Lung (tissue), 12 donors: ENCODE measurements around the gene CTSD. TPM values are rescaled to one million over a fixed set of nuclear protein-coding genes. Genes with fewer than 3 reads are reported as not detected.
"Not testable (repeated sequence)": the region's sequence is repeated elsewhere in the genome, so short reads cannot be mapped to it uniquely, and the experiment has no call there.

Source experiments
- ATAC-seq: fragments of 200-7000 bp; cut with Tn5 transposase; one replicate; pipeline ENCODE4 v1.9.1; 2020; ENCODE audit warnings: moderate number of reproducible peaks; ENCODE audit not compliant: insufficient read depth, low FRiP score
- DNase-seq, 3 donors: peaks; one replicate each; pipeline ENCODE4 v3.0.0-alpha.2; 2013 to 2017
- H3K27ac ChIP-seq, 2 donors: one replicate each; pipeline ENCODE4 v1.5.1; 2013; ENCODE audit warnings: mild to moderate bottlenecking in 2 of 2, moderate library complexity in 2 of 2, control low read depth in 1 of 2, inconsistent platforms in 1 of 2, low read depth in 1 of 2, low read length in 1 of 2
- H3K27me3 ChIP-seq, 3 donors: one replicate each; pipeline ENCODE4 v1.5.1; 2013; ENCODE audit warnings: low read length in 2 of 3; ENCODE audit not compliant: control insufficient read depth in 3 of 3, insufficient read depth in 3 of 3
- H3K36me3 ChIP-seq, 4 donors: one replicate each; pipeline ENCODE4 v1.5.1; 2013; ENCODE audit warnings: low read length in 4 of 4, mild to moderate bottlenecking in 1 of 4, moderate library complexity in 1 of 4; ENCODE audit not compliant: control insufficient read depth in 4 of 4, insufficient read depth in 4 of 4
- H3K4me1 ChIP-seq, 5 donors: one replicate each; pipeline ENCODE4 v1.5.1; 2013; ENCODE audit warnings: low read length in 5 of 5, mild to moderate bottlenecking in 2 of 5, moderate library complexity in 1 of 5; ENCODE audit not compliant: control insufficient read depth in 5 of 5, insufficient read depth in 5 of 5
- H3K4me3 ChIP-seq: one replicate; pipeline ENCODE4 v1.5.1; 2013; ENCODE audit warnings: mild to moderate bottlenecking, control low read depth, moderate library complexity
- H3K9ac ChIP-seq, 2 donors: one replicate each; pipeline ENCODE4 v1.5.1; 2013; ENCODE audit warnings: low read length in 2 of 2, control low read depth in 1 of 2; ENCODE audit not compliant: insufficient read depth in 1 of 2
- H3K9me3 ChIP-seq, 4 donors: one replicate each; pipeline ENCODE4 v1.5.1; 2013; ENCODE audit warnings: low read length in 3 of 4, mild to moderate bottlenecking in 1 of 4, moderate library complexity in 1 of 4; ENCODE audit not compliant: control insufficient read depth in 4 of 4, insufficient read depth in 3 of 4
- CTCF ChIP-seq: IDR thresholded peaks from 2 replicates; pipeline ENCODE4 v1.5.1; 2012; ENCODE audit warnings: mild to moderate bottlenecking; ENCODE audit errors: control extremely low read depth, extremely low read depth
- WGBS, 2 donors: extraction: QIAGEN DNeasy Blood & Tissue Kit; methylation state at CpG; one replicate each; pipeline ENCODE4 v1.1.7; 2013; 5-methylcytosine and 5-hydroxymethylcytosine counted together
- polyA plus RNA-seq, 2 donors: library from polyadenylated mRNA; stranded (reverse); fragments of 200-250 nt; gene quantifications; one replicate each; pipeline ENCODE4 v1.2.1, GENCODE V29; 2013
- total RNA-seq, 2 donors: library from RNA; depleted of rRNA in 1 of 2; stranded (reverse); fragments of >200 nt in 1 of 2; gene quantifications; one replicate each; pipeline ENCODE4 v1.2.1, GENCODE V29; 2014 to 2021
- donor health status: control.
- donor health status: control.
- donor health status: Bipolar disorder and iron deficiency.
- donor health status: healthy.
- donor health status: DM: yes; HTN: yes; CAD: no.

CTSD gene
- total and polyA plus RNA-seq, 4 donors = 388 to 2,177 (median 1,949) TPM

DNA sequence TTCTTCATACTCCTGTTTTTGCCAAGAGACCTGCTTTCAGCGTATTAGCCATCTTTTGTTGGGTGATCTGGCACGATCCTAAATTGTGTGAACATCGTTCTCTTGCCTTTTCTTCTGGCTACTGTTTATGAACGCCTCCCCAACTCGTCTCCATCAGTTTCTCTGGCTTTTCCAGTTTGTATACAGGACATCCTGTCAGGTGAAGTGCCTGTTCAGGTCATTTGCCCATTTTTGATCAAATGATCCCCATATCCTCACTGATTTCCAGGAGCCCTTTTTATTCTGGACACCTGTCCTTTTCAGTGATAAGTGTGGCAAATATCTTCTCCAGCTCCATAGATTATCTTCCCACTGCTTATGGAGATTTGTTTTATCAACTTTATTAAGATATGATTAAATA lies 48.5 kb upstream of the CTSD start:
- Histone ChIP-seq H3K27ac (no peak overlapping the region), H3K27me3 (no peaks in the 10 kb centered on the region), H3K9ac (no peak overlapping the region), H3K36me3 (no peaks in the 10 kb centered on the region), H3K4me1 (no peaks in the 10 kb centered on the region), H3K4me3 (no peak overlapping the region), H3K9me3 (peaks cover 0 to 3% (median 0%) of the 10 kb centered on the region in 4 donors)
- WGBS, 2 donors = 88 to 91% methylated on average over 5 of the region's 5 CpGs
- DNase-seq = no peak
- no peak for ATAC-seq
- TF ChIP-seq CTCF = no peak

DNA sequence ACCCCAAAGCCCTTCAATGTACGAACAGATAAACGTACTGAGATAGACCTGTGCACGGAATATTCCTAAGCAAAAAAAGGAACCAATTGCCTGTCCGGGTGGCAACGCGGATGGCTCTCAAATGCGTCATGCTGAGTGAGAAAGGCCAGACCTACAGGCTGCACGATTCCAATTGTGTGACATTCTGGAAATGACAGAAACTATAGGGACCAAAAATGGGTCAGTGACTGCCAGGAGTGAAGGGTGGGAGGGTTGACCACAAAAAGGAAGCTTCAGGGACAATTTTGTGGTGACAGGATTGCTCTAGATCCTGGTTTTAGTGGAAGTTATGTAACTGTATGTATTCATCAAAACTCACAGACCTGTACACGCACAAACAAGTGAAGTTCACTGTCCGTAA lies 47.0 kb upstream of the CTSD start:
- Histone ChIP-seq H3K9ac (no peak overlapping the region), H3K36me3 (no peaks in the 10 kb centered on the region), H3K4me3 (no peak overlapping the region), H3K27ac (no peak overlapping the region), H3K4me1 (no peaks in the 10 kb centered on the region), H3K9me3 (peaks cover 0 to 3% (median 0%) of the 10 kb centered on the region in 4 donors), H3K27me3 (peaks cover 0 to under 1% (median 0%) of the 10 kb centered on the region in 3 donors)
- TF ChIP-seq CTCF = no peak
- 29 to 63% methylated on average over 10 of the region's 10 CpGs for WGBS, 2 donors
- ATAC-seq = no peak
- no peak for DNase-seq

DNA sequence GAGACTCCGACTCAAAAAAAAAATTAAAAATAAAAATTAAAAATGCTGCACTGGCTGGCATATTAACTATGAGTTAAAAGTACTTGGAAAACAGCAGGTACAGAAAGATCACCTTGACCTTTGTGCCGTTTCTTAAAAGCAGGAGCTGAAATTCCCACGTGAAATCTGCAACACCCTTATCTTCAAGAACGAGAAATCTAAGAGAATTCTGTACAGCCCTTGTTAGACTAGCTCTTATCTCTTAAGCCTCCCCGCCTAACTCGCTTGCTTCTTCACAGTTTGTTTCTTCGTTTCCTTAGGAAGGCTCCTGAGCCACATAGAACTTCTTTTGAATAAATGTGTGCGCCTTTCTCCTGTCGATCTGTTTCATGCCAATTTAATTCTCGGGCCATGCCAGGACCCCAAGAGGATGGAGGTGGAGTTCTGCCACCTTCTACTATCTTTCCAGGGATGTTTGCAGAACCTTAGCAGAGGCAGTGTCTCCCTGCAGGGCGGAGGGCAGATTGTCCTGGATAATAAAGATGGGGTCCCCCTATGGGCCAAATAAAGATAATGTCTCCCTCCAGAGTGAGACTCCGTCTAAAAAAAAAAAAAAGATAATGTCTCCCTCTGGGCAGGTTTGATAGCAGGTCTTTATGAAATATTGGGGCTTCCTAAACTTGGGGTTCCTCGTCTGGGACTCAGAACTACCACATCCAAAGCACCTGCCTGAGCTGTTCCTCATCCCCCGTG lies 43.7 kb upstream of the CTSD start:
- Histone ChIP-seq H3K4me3 (no peak overlapping the region), H3K9me3 (peaks cover 0 to 3% (median 0%) of the 10 kb centered on the region in 4 donors), H3K27ac (no peak overlapping the region), H3K27me3 (peaks cover 0 to 4% (median 0%) of the 10 kb centered on the region in 3 donors), H3K9ac (no peak overlapping the region), H3K36me3 (no peaks in the 10 kb centered on the region), H3K4me1 (no peaks in the 10 kb centered on the region)
- TF ChIP-seq CTCF = no peak
- DNase-seq (peak in 1 of 3 donors; percentile 21), ATAC-seq (no peak)
- 53 to 65% methylated on average over 14 of the region's 14 CpGs for WGBS, 2 donors

- WGBS, 2 donors = 84 to 93% methylated on average over 15 of the region's 15 CpGs
- Histone ChIP-seq H3K4me3 (no peak overlapping the region), H3K9me3 (peaks cover 0 to 3% (median 0%) of the 10 kb centered on the region in 4 donors), H3K9ac (no peak overlapping the region), H3K27me3 (peaks cover 0 to 4% (median 0%) of the 10 kb centered on the region in 3 donors), H3K36me3 (no peaks in the 10 kb centered on the region), H3K4me1 (no peaks in the 10 kb centered on the region), H3K27ac (no peak overlapping the region)
- no peak for TF ChIP-seq CTCF
- ATAC-seq (no peak), DNase-seq (no peak)
These were observed 41.8 kb upstream of the CTSD start for GRCh38 chr11:1805525-1805924.

DNA sequence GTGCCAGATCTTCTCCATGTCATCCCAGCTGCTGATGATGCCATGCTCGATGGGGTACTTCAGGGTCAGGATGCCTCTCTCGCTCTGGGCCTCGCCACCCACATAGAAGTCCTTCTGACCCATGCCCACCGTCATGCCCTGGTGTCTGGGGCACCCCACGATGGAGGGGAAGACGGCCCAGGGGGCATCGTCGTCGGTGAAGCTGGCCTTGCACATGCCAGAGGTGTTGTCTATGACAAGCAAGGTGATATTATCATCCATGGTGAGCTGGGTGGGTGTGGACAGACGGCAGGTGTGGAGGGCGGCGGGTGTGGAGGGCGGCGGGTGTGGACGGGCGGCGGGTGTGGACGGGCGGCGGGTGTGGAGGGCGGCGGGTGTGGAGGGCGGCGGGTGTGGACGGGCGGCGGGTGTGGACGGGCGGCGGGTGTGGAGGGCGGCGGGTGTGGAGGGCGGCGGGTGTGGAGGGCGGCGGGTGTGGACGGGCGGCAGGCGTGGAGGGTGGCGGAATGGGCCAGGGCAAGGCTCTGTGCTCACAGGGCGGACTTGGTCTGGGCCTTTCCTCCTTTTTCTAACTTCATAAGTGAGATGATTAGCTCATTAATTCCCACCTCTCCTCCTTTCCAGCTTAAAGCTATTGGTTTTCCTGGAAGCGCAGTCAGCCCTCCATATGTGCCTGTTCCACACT lies 40.2 kb upstream of the CTSD start:
- H3K27ac ChIP-seq, DNase-seq, H3K4me3 ChIP-seq, H3K9me3 ChIP-seq, ATAC-seq, H3K9ac ChIP-seq, H3K27me3 ChIP-seq, H3K36me3 ChIP-seq, H3K4me1 ChIP-seq: not testable (repeated sequence)
- 92 to 99% methylated on average over 24 of the region's 42 CpGs for WGBS, 2 donors
